GM21360 (cell line): ENCODE data around the gene PIK3R1.
A peak's percentile ranks its signal among the peaks of the same experiment; 100 is the strongest.

Experiments
- ATAC-seq: cut with Tn5 transposase; IDR thresholded peaks from one replicate; pipeline ENCODE4 v1.9.1; 2021; ENCODE audit warnings: mild to moderate bottlenecking, moderate library complexity; ENCODE audit not compliant: unreplicated experiment

Gene PIK3R1

GRCh38 chr5:68251386-68251785 lies 35.8 kb downstream of the PIK3R1 start:
- no peak for ATAC-seq

GRCh38 chr5:68251804-68252522 lies 36.4 kb downstream of the PIK3R1 start:
- ATAC-seq: no peak

GRCh38 chr5:68252673-68253623 lies 37.4 kb downstream of the PIK3R1 start:
- ATAC-seq: peak; percentile 49

- ATAC-seq: no peak
These were observed 38.3 kb downstream of the PIK3R1 start for GRCh38 chr5:68253624-68254585.

- ATAC-seq: no peak
These were observed 39.3 kb downstream of the PIK3R1 start for GRCh38 chr5:68254810-68255209.

GRCh38 chr5:68255305-68256120 lies 40.0 kb downstream of the PIK3R1 start:
- ATAC-seq: no peak

GRCh38 chr5:68257210-68257609 lies 41.7 kb downstream of the PIK3R1 start:
- ATAC-seq: no peak

- no peak for ATAC-seq
These were observed 43.0 kb downstream of the PIK3R1 start for GRCh38 chr5:68258531-68258930.

GRCh38 chr5:68259700-68260099 lies 44.1 kb downstream of the PIK3R1 start:
- no peak for ATAC-seq

GRCh38 chr5:68260467-68260866 lies 44.9 kb downstream of the PIK3R1 start:
- ATAC-seq: no peak

GRCh38 chr5:68261169-68261568 lies 45.6 kb downstream of the PIK3R1 start:
- ATAC-seq: no peak

GRCh38 chr5:68261569-68262065 lies 46.1 kb downstream of the PIK3R1 start:
- ATAC-seq: no peak

GRCh38 chr5:68264024-68264956 lies 48.7 kb downstream of the PIK3R1 start:
- ATAC-seq: no peak

GRCh38 chr5:68265347-68265746 lies 49.8 kb downstream of the PIK3R1 start:
- ATAC-seq: no peak

GRCh38 chr5:68265822-68266395 lies 50.4 kb downstream of the PIK3R1 start:
- ATAC-seq: no peak

- ATAC-seq: no peak
These were observed 50.9 kb downstream of the PIK3R1 start for GRCh38 chr5:68266457-68266856.

- no peak for ATAC-seq
These were observed 51.5 kb downstream of the PIK3R1 start for GRCh38 chr5:68267066-68267465.

GRCh38 chr5:68268101-68268851 lies 52.7 kb downstream of the PIK3R1 start:
- ATAC-seq: no peak
